IMR-90 (cell line): ENCODE data around the gene RAD51B. TPM values are rescaled to one million over a fixed set of nuclear protein-coding genes. Genes with fewer than 3 reads are reported as not detected.

Experiments used
- ATAC-seq: fragments of 200-7000 bp; cut with Tn5 transposase; 2 replicates; pipeline ENCODE4 v1.9.1; 2020; ENCODE audit warnings: low read depth, mild to moderate bottlenecking, moderate library complexity
- BruUV-seq: library from RNA; stranded (reverse); fragments of 400-500 nt; replicated peaks from 2 replicates; lab custom pipeline; 2021; lab: Mats Ljungman, UMichigan
- CTCF ChIA-PET: fragments of 300-600 bp; formaldehyde crosslinking; extraction: SDS; loops from one replicate; lab custom pipeline; 2021; ENCODE audit warnings: antibody characterized with exemption; lab: Yijun Ruan, JAX
- POLR2A ChIA-PET: fragments of 300-600 bp; sonication (Branson Sonifier 250); formaldehyde crosslinking; loops from one replicate; lab custom pipeline; 2022; ENCODE audit warnings: antibody characterized with exemption; ENCODE audit not compliant: unreplicated experiment; lab: Charles Lee
- DNase-seq: peaks from one replicate; pipeline ENCODE4 v3.0.0; 2013
- H2AFZ ChIP-seq: replicated peaks from 2 replicates; pipeline ENCODE3; 2013; ENCODE audit warnings: low read length, mild to moderate bottlenecking; ENCODE audit not compliant: poor library complexity
- H2AK5ac ChIP-seq: 2 replicates; pipeline ENCODE4 v1.6.1; 2013; ENCODE audit warnings: low read depth, low read length, inconsistent platforms
- H2AK9ac ChIP-seq: replicated peaks from 2 replicates; pipeline ENCODE3; 2013; ENCODE audit warnings: mild to moderate bottlenecking, low read depth, low read length, moderate library complexity; ENCODE audit not compliant: poor library complexity
- H2BK120ac ChIP-seq: 2 replicates; pipeline ENCODE4 v1.6.1; 2013; ENCODE audit warnings: low read depth, low read length, inconsistent platforms
- H2BK15ac ChIP-seq: 3 replicates; pipeline ENCODE4 v1.6.1; 2013; ENCODE audit warnings: low read depth, low read length, inconsistent platforms
- H2BK20ac ChIP-seq: 2 replicates; pipeline ENCODE4 v1.6.1; 2013; ENCODE audit warnings: low read depth, mild to moderate bottlenecking, inconsistent platforms, low read length, moderate library complexity
- H2BK5ac ChIP-seq: 2 replicates; pipeline ENCODE4 v1.6.1; 2013; ENCODE audit warnings: mild to moderate bottlenecking, low read depth, low read length, inconsistent platforms; ENCODE audit not compliant: poor library complexity, severe bottlenecking
- H3K14ac ChIP-seq: replicated peaks from 2 replicates; pipeline ENCODE4 v1.6.1; 2013; ENCODE audit warnings: low read depth, low read length, inconsistent platforms
- H3K18ac ChIP-seq: 2 replicates; pipeline ENCODE4 v1.6.1; 2013; ENCODE audit warnings: low read depth, low read length, control low read depth
- H3K23ac ChIP-seq: 2 replicates; pipeline ENCODE4 v1.6.1; 2013; ENCODE audit warnings: low read depth, low read length, inconsistent platforms
- H3K27ac ChIP-seq: 2 replicates; pipeline ENCODE4 v1.5.1; 2013; ENCODE audit warnings: mild to moderate bottlenecking, control low read depth, low read length; ENCODE audit not compliant: insufficient read depth
- H3K27me3 ChIP-seq: 2 replicates; pipeline ENCODE4 v1.6.1; 2013; ENCODE audit warnings: low read length; ENCODE audit not compliant: control insufficient read depth, insufficient read depth
- H3K36me3 ChIP-seq: 2 replicates; pipeline ENCODE4 v1.6.1; 2013; ENCODE audit warnings: low read length, mixed read lengths; ENCODE audit not compliant: control insufficient read depth, insufficient read depth
- H3K4ac ChIP-seq: 2 replicates; pipeline ENCODE4 v1.6.1; 2013; ENCODE audit warnings: low read depth, low read length, inconsistent platforms
- H3K4me1 ChIP-seq: 2 replicates; pipeline ENCODE4 v1.6.1; 2013; ENCODE audit warnings: low read length, mixed read lengths; ENCODE audit not compliant: control insufficient read depth, insufficient read depth
- H3K4me2 ChIP-seq: 2 replicates; pipeline ENCODE4 v1.6.1; 2013; ENCODE audit warnings: low read depth, mild to moderate bottlenecking, control low read depth, low read length, moderate library complexity
- H3K4me3 ChIP-seq: 2 replicates; pipeline ENCODE4 v1.5.1; 2013; ENCODE audit warnings: low read depth, mild to moderate bottlenecking, control low read depth, low read length, moderate library complexity; ENCODE audit not compliant: insufficient read depth
- H3K56ac ChIP-seq: 2 replicates; pipeline ENCODE4 v1.6.1; 2013; ENCODE audit warnings: low read length, inconsistent platforms; ENCODE audit not compliant: insufficient read depth; ENCODE audit errors: extremely low read depth
- H3K79me1 ChIP-seq, 2 experiments: 2 replicates each; pipeline ENCODE4 v1.6.1; 2013; ENCODE audit warnings: low read length in 2 of 2, inconsistent platforms in 1 of 2, low read depth in 1 of 2
- H3K9ac ChIP-seq: 2 replicates; pipeline ENCODE4 v1.6.1; 2013; ENCODE audit warnings: low read depth, low read length, control low read depth
- H3K9me1 ChIP-seq: 2 replicates; pipeline ENCODE4 v1.6.1; 2013; ENCODE audit warnings: low read length, inconsistent platforms; ENCODE audit not compliant: insufficient read depth
- H3K9me3 ChIP-seq: 2 replicates; pipeline ENCODE4 v1.6.1; 2013; ENCODE audit warnings: low read length; ENCODE audit not compliant: control insufficient read depth, insufficient read depth
- H4K20me1 ChIP-seq: 2 replicates; pipeline ENCODE4 v1.6.1; 2013; ENCODE audit warnings: low read length, inconsistent platforms; ENCODE audit not compliant: insufficient read depth
- H4K5ac ChIP-seq: 2 replicates; pipeline ENCODE4 v1.6.1; 2013; ENCODE audit warnings: mild to moderate bottlenecking, low read depth, low read length, control low read depth
- H4K8ac ChIP-seq, 2 experiments: 2 replicates each; pipeline ENCODE4 v1.6.1; 2013; ENCODE audit warnings: low read depth in 2 of 2, low read length in 2 of 2, control low read depth in 1 of 2, inconsistent platforms in 1 of 2
- H4K91ac ChIP-seq: 2 replicates; pipeline ENCODE4 v1.6.1; 2013; ENCODE audit warnings: low read depth, low read length, inconsistent platforms; ENCODE audit not compliant: insufficient read depth
- BHLHE40 ChIP-seq: fragments of 150-350 bp; IDR thresholded peaks from 2 replicates; pipeline ENCODE4 v1.6.1; 2016; ENCODE audit warnings: mild to moderate bottlenecking, low read depth, low read length
- CEBPB ChIP-seq: IDR thresholded peaks from 2 replicates; pipeline ENCODE4 v1.6.1; 2012; ENCODE audit warnings: low read depth, low read length, improper control_type of control experiment
- FOS ChIP-seq: fragments of 150-350 bp; IDR thresholded peaks from 2 replicates; pipeline ENCODE4 v1.6.1; 2016; ENCODE audit warnings: low read depth, low read length
- MAFK ChIP-seq: IDR thresholded peaks from 2 replicates; pipeline ENCODE4 v1.6.1; 2012; ENCODE audit warnings: low read depth, low read length, improper control_type of control experiment
- MAZ ChIP-seq: IDR thresholded peaks from 2 replicates; pipeline ENCODE4 v1.6.1; 2012; ENCODE audit warnings: low read depth, mild to moderate bottlenecking, low read length, improper control_type of control experiment, moderate library complexity, borderline replicate concordance
- NFE2L2 ChIP-seq: fragments of 150-350 bp; IDR thresholded peaks from 2 replicates; pipeline ENCODE4 v1.6.1; 2016; ENCODE audit warnings: low read depth, mild to moderate bottlenecking, low read length
- POLR2A ChIP-seq: IDR thresholded peaks from 2 replicates; pipeline ENCODE4 v1.6.1; 2012; ENCODE audit warnings: mild to moderate bottlenecking, low read depth, low read length
- RAD21 ChIP-seq: IDR thresholded peaks from 2 replicates; pipeline ENCODE4 v1.6.1; 2012; ENCODE audit warnings: low read length, improper control_type of control experiment
- RCOR1 ChIP-seq: IDR thresholded peaks from 2 replicates; pipeline ENCODE4 v1.6.1; 2012; ENCODE audit warnings: mild to moderate bottlenecking, low read length, improper control_type of control experiment; ENCODE audit not compliant: insufficient replicate concordance
- RFX5 ChIP-seq: IDR thresholded peaks from 2 replicates; pipeline ENCODE4 v1.8.0; 2012; ENCODE audit warnings: low read depth, mild to moderate bottlenecking, low read length, moderate library complexity
- SMC3 ChIP-seq: fragments of 150-350 bp; IDR thresholded peaks from 2 replicates; pipeline ENCODE4 v1.6.1; 2016; ENCODE audit warnings: low read depth, mild to moderate bottlenecking, antibody characterized with exemption, low read length, moderate library complexity
- WGBS, 2 experiments: methylation state at CpG; one replicate each; pipeline versions ENCODE4 v1.1.5 to v1.1.7; 2013; ENCODE audit warnings: missing lambda C conversion rate in 2 of 2; ENCODE audit not compliant: insufficient read length in 1 of 2; ENCODE audit errors: extremely low coverage in 2 of 2; 5-methylcytosine and 5-hydroxymethylcytosine counted together
- dilution Hi-C: fragments of 300-500 bp; cut with HindIII; formaldehyde crosslinking; loops from one replicate; pipeline ENCODE4 v1.14.3; 2018; ENCODE audit warnings: low sequenced_read_pairs; ENCODE audit not compliant: unreplicated experiment
- in situ Hi-C: fragments of 300-500 bp; cut with MboI; formaldehyde crosslinking; loops from 3 replicates; pipeline ENCODE4 v1.14.3; 2019; ENCODE audit warnings: low sequenced_read_pairs, inconsistent platforms, mixed read lengths
- intact Hi-C: fragments of 100-400 bp; cut with micrococcal nuclease; formaldehyde crosslinking; loops from 2 replicates; pipeline ENCODE4 v1.10.0; 2022
- polyA plus RNA-seq, 3 experiments: library from polyadenylated mRNA; depleted of rRNA; stranded (reverse); fragments of >200 nt; gene quantifications; 2 replicates each; pipeline ENCODE4 v1.2.3, GENCODE V29; 2012; ENCODE audit warnings: low replicate concordance in 1 of 3
- total RNA-seq: library from RNA; depleted of rRNA; stranded (reverse); fragments of >200 nt; gene quantifications from 2 replicates; pipeline ENCODE4 v1.2.3, GENCODE V29; 2012
- TF ChIP-seq, protein P1 (sequence below): fragments of 150-350 bp; IDR thresholded peaks from 2 replicates; pipeline ENCODE4 v1.6.1; 2017; ENCODE audit warnings: mild to moderate bottlenecking, antibody characterized with exemption, low read length, low read depth
- TF ChIP-seq, protein P2 (sequence below): conservative IDR thresholded peaks from 2 replicates; pipeline ENCODE4 v1.5.1; 2012; ENCODE audit warnings: mild to moderate bottlenecking, low read depth, low read length, improper control_type of control experiment

RAD51B gene
- total and polyA plus RNA-seq, 2 of the 4 experiments (the other 2 are of a cell fraction) = 5.1 to 18.8 TPM

DNA sequence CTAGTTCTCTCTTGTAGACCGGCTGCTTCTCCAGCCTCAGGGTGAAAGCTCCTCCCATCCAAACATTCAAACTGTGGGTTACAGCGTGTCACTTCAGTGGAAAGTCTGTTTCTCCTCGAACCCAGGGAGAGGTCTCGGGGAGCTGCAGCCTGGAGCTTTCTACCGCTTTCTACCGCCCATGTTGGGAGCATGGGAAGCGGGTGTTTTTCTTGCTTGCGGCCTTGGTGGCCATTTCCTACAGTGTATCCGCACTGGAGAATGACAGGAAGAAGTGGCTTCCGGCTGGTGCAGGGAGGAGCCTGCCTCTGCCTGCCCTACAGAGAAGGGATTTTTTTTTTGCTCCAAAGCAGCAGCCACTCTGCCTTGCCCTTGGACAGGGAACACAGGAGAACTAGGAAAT is 952.1 kb downstream of the RAD51B start:
- Histone ChIP-seq H3K79me1 (no peaks in the 10 kb centered on the region), H2AK5ac (no peak overlapping the region), H2BK20ac (no peak overlapping the region), H2BK15ac (no peak overlapping the region), H3K23ac (no peak overlapping the region), H3K9ac (no peak overlapping the region), H3K4ac (no peak overlapping the region), H3K9me1 (0 out of 2 replicates have a peak, but pooled peaks cover 3% of the 10 kb centered on the region), H3K56ac (no peak overlapping the region), H3K27ac (no peak overlapping the region), H3K18ac (no peak overlapping the region), H3K36me3 (no peaks in the 10 kb centered on the region), H2AFZ (peak overlapping the region; percentile 26), H2BK5ac (no peak overlapping the region), H3K4me1 (peaks cover 2% of the 10 kb centered on the region; the same call in 1 of the 2 replicates), H4K8ac (no peak overlapping the region), H3K4me2 (no peak overlapping the region), H3K14ac (0 out of 2 replicates have a peak overlapping the region, but pooled peaks have one; percentile 4), H4K5ac (no peak overlapping the region), H4K20me1 (no peaks in the 10 kb centered on the region), H4K91ac (no peak overlapping the region), H2AK9ac (no peak overlapping the region), H3K4me3 (no peak overlapping the region), H3K27me3 (no peaks in the 10 kb centered on the region; the same call in 1 of the 2 replicates), H3K9me3 (peaks cover 3% of the 10 kb centered on the region; the same call in 1 of the 2 replicates), H2BK120ac (no peak overlapping the region)
- in situ Hi-C loops = no loop called here
- TF ChIP-seq MAZ (no peak), NFE2L2 (no peak), CEBPB (no peak), POLR2A (no peak), SMC3 (no peak), FOS (no peak), RAD21 (no peak), MAFK (no peak), BHLHE40 (no peak), RFX5 (no peak), RCOR1 (no peak)
- TF ChIP-seq, protein P1, sequence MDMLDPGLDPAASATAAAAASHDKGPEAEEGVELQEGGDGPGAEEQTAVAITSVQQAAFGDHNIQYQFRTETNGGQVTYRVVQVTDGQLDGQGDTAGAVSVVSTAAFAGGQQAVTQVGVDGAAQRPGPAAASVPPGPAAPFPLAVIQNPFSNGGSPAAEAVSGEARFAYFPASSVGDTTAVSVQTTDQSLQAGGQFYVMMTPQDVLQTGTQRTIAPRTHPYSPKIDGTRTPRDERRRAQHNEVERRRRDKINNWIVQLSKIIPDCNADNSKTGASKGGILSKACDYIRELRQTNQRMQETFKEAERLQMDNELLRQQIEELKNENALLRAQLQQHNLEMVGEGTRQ = no peak
- TF ChIP-seq, protein P2, sequence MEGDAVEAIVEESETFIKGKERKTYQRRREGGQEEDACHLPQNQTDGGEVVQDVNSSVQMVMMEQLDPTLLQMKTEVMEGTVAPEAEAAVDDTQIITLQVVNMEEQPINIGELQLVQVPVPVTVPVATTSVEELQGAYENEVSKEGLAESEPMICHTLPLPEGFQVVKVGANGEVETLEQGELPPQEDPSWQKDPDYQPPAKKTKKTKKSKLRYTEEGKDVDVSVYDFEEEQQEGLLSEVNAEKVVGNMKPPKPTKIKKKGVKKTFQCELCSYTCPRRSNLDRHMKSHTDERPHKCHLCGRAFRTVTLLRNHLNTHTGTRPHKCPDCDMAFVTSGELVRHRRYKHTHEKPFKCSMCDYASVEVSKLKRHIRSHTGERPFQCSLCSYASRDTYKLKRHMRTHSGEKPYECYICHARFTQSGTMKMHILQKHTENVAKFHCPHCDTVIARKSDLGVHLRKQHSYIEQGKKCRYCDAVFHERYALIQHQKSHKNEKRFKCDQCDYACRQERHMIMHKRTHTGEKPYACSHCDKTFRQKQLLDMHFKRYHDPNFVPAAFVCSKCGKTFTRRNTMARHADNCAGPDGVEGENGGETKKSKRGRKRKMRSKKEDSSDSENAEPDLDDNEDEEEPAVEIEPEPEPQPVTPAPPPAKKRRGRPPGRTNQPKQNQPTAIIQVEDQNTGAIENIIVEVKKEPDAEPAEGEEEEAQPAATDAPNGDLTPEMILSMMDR = no peak
- POLR2A ChIA-PET = no interaction called here
- DNase-seq (no peak), ATAC-seq (no peak)
- BruUV-seq = no TSS peak
- intact Hi-C loops = no loop called here
- CTCF ChIA-PET = no interaction called here
- 61% methylated on average over 4 of the region's 10 CpGs; no CpG with 5 or more reads in 1 of the 2 experiments for WGBS, 2 experiments
- dilution Hi-C loops = no loop called here
